Measurements from ENCODE around the gene RANGRF.

The RANGRF gene

DNA sequence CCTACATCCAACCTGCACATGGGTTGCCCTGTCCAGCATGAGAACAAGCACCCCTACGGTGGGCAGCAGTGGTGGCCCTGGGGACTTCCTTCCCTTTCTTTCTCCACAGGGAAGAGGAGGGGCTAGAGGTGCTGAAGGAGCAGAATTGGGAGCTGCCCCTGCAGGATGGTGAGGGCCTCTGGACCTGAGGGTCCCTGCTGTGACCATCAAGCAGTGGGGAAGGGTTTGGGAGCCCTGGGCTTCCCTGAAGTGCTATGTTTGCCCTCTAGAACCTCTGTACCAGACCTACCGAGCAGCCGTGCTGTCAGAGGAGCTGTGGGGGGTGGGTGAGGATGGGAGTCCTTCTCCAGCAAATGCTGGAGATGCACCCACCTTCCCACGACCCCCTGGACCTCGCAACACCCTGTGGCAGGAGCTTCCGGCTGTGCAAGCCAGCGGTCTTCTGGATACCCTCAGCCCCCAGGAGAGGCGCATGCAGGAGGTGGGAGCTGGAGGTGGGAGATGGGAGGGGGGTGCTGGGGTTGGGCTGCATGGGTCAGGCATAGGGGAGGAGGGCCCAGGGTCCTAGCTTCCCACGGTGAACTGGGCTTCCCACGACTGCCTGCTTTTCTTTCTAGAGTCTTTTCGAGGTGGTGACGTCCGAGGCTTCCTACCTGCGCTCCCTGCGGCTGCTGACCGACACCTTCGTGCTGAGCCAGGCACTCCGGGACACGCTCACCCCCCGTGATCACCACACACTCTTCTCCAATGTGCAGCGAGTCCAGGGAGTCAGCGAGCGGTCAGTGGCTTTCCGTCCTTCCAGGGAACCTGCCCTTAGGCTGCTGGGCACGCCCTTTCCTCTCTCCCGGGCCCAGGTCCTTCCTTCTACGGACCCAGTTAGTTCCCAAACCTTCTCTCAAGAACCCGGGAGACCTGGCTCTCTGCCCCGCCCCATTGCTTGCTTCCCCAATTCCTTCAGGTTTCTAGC is 26.6 kb downstream of the RANGRF start:
- DNase-seq = no peak

DNA sequence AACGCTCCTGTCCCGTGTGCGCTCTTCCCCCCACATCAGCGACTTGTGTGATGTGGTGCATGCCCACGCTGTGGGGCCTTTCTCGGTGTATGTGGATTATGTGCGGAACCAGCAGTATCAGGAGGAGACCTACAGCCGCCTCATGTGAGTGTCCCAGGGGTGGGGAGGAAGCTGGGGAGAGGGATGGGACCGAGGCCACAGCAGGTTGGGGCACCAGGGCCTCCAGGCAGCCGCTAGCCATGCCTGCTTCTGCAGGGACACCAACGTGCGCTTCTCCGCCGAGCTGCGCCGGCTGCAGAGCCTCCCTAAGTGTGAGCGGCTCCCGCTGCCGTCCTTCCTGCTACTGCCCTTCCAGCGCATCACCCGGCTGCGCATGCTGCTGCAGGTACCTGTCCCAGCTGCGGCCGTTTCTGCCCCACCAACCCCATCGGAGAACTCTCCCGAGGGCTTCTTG is 27.3 kb downstream of the RANGRF start:
- no peak for DNase-seq

DNA sequence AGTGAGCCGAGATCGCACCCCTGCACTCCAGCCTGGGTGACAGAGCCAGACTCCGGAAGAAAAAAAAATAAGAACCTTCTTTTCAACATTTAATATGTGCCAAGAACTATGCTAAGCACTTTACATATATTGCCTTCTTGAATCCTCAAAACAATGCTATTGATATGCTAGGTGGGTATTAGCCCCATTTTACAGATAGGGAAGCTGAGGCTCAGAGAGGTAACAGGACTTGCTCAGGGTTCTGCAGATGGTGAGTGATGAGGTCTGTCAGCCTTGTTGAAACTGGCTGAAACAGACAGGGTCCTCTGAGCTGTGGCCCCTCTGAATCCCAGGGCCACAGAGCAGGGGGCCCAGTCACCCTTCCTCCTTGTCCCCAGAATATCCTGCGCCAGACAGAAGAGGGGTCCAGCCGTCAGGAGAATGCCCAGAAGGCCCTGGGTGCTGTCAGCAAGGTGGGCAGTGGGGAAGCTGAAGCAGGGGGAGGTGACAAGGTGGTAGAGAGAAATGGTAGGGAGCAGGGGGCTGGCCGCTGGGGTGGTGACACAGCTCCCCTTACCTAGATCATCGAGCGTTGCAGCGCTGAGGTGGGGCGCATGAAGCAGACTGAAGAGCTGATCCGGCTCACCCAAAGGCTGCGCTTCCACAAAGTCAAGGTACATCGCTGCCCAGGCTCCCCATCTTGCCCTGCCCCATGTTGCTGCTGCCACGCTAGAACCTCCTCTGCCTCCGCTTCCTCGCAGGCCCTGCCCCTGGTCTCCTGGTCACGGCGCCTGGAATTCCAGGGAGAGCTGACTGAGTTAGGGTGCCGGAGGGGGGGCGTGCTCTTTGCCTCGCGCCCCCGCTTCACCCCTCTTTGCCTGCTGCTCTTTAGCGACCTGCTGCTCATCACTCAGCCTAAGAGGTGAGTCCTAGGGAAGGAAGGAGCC is 29.8 kb downstream of the RANGRF start:
- DNase-seq = no peak

DNA sequence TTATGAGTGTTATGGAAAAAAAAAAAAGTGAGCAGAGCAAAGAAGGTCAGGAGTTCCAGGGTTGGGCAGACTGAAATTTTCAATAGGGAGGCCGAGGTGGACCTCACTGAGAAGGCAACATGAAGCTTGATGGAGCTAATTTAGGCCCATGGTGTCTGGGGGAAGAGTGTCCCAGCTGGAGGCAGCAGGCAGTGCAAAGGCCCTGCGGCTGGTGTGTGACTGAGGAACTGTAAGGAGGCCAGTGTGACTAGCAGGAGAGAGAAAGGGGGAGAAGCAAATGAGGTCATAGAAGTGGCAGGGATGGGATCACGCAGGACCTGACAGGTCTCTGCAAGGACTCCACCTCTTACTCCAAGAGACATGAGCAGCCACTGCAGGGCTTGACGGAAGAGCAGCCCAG is 31.8 kb downstream of the RANGRF start:
- no peak for DNase-seq

DNA sequence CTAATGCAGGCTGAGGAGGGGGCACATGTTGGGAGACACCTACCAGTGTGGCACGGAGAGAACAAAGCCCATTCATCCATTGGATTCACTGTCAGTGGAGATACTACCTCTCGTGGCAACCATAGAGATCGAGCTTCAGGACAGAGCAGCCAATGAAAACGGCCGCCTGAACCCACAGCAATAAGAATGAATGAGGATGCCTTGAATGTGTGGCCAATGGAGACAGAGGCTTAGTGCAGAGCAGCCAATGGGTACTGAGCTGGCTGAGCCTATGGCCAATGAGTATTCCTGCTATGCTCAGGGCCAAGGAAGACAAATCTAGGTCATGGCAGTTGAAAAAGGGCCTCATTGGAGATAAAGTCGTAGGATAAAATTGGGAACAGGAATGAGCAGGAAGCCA is 32.5 kb downstream of the RANGRF start:
- DNase-seq = no peak

DNA sequence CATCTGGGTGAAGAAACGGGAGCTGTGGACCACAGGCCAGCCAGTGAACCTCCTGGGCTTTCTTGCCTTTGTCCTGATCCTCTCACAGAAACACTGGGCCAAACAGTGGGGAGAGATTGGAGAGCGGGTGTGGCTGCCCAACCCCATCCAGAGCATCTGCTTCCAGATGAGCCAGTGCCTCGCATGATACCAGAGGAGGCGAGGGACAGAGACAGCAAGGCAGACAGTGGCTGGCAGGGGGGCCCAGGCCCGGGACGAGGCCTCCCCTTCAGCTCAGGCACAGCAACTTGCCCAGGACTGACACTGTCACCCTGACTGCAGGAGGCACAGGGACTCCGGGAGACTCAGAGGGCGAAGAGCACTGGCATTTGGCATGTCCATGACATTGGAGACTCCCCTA is 33.6 kb downstream of the RANGRF start:
- no peak for DNase-seq

DNA sequence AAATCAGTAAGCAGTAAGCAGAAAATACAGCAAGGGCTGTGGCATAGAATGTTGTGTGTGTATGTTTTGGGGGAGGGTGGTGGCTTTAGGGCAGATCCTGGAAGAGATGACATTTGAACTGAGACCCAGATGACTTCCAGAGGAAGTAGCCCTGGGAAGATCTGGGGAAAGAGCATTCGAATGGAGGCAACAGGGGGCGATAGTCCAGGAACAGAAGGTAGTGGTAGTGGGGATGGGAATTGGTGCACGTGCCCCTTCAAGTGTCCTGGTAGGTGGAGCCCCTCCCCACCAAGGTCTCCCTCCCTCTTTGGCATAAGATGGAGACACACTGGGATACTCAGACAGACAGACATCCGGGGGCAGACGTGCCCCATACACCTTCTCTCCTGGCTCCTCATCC is 35.7 kb downstream of the RANGRF start:
- no peak for DNase-seq

DNA sequence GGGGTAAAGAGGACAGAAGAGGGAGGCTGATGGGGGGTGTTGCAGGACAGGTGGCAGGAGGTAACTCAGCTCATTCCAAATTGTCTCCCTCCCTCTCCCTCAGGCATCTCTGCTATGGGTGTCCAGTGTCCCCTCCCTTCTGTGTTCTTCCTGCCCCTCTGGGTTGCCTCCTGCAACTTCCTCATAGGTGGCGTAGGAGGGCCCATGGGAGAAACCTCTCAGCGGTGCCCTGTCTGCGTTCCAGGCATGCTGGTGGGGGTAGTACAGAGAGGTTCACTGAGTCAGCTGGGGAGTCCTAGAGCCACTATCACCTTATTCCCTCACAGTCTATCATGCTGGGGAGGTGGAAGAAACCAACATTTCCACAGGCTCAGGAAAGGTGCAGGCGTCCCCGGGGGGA is 36.5 kb downstream of the RANGRF start:
- DNase-seq = no peak

DNA sequence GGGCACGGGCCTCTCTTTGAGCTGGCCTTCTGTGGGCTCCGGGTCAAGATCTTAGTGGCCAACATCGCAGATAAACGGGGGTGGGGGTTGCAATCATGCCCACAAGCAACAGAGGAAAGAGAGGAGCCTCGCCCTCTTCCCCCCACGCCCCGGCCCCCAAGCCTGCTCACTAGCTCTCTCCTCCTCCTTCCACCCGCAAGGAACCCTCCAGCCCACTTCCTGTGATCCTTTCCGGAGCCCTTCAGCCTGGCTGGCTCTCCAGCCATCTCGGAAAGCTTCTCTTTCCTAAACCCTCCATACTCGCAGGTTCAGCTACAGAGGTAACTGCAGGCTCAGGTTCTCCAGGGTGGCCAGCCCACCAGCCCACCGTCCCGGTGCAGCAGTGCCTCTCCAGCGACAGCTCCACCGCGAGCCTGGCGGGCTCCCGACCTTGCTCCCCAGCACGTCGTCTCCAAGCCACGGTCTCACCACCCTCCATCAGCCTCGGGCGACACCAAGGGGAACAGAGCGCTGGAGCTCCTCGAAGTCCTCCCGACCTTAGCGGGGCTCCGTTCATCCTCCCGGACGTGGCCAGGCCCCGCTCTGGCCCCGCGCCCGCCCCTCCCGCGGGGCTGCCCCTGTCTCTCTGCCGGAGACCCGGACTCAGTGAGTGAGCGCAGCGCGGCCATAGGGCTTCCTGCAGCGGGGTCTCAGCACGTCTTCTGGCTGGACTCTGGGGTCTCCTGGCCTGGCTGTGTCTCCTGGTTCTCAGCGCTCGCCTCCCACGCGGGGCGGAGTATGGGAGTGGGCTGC is 38.2 kb downstream of the RANGRF start:
- no peak for DNase-seq

DNA sequence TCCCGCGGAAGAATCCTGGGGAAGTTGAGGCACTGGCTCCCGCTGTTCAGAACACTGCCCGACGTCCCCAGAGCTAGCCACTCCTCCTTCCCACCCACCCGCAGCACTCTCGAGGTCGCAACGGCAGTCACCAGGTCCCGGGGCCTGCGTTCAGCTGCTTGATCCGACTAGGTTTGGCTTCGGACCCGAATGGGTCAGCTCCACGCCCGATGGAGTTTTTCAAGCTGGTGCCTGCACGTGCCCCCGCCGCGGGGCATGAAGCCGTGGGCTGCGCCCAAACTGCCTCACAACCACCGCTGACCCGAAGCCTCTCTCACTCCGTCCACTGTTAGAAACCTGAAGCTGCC is 38.8 kb downstream of the RANGRF start:
- no peak for DNase-seq

DNA sequence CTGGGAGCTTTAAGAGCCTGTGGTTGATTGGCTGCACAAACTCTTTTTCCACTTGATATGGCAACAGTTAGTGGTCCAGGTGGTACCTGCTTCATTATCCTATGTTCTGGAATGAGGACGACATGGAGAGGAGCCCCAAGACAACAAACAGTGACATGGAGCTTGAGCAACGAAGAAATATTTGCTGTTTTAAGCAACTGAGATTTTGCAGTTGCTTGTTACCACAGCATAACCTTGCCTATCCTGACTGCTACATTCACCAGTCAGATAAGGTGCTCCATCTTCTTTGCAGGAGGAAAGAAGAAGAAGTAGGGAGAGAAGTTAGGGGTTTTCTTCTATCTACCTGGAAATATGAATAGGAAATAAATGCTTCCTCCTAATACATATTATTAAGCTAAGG is 43.7 kb downstream of the RANGRF start:
- DNase-seq = no peak

DNA sequence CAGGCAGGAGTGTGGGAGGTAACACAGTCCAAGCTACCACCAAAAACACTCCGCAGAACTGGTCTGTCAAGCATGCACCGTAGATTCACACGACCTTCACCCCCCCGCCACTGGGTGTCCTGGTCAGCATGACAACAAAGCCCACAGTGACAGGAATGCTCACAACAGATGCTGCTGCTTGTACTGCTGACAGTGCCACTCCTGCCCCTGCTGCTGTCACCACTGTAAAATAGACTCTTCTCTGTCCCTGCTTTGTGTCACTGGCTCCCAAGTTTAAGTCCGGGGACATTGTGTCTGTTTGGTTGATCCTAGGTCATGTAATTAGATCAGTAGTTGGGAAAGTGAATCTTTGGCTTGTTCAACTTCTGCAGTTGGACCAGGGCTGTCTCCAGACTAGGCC is 44.2 kb downstream of the RANGRF start:
- DNase-seq = no peak

DNA sequence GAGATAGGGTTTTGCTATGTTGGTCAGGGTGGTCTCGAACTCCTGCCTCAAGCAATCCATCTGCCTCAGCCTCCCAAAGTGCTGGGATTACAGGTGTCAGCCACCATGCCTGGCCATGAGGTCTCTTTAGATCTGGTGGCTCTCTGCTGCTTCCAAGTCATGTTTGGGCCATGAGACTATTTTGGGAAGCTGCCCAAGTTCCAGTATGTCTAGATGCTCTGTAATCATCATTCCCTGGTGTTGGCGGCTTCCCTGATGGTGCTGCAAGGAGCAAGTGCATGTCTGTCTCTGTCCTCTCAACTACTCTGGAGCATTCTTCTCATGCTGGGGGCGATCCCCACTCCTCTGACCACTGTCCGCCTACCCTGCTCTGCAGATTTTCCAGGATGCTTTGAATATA is 44.8 kb downstream of the RANGRF start:
- DNase-seq = no peak

DNA sequence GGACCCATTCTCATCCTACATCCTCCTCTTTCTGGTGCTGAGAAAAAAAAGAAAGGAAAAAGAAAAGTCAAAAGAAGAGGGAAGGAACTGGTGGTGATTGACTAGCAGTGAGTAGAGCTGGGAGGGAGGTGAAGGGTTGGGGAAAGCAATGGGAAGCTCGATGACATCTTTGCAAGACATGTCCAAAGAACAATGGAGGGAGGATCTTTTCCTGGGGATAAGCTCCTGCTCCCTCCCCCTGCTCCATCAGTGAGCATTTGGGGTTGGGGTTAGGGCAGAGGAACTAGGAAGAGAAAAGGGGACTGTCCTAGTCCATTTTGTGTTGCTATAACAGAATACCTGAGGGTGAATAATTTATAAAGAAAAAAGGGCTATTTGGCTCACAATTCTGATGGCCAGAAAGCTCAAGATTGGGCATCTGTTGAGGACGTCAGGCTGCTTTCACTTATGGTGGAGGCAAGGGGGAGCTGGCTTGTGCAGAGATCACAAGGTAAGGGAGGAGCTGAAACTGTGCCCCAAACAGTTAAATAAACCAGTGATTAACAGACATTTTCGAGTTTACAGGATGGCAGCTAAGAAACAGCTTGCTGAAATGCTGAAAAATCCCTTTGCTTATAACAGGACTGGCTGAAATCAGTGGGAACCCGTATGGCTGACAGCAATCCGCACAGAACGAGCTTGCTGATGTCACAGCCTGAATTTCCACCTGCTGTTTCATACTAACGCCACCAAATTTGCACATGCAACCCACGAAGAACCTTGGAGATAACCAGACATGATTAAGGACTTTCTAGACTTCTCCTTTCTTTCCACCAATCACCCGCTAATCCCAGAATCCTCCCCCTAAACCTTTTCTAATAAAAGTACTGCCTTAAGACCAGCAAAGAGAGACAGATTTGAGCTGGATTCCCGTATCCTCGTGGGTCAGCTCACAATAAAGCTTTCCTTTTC is 49.6 kb downstream of the RANGRF start:
- DNase-seq = no peak

DNA sequence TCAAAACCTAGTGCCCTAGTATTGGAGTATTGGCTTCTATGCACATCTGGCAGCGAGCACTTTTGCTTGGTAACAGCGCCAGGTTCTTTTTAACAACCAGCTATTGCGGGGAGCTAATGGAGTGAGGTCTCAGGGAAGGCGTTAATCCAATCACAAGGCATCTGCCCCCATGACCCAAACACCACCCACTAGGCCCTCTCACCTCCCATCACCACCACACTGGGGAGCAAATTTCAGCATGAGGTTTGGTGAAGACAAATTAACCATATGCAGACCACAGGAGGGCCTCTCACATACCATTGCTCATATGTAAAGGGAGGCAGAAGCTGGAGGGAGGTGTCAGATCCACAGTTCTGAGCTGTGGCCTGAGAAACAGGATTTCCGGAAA is 50.3 kb downstream of the RANGRF start:
- no peak for DNase-seq

DNA sequence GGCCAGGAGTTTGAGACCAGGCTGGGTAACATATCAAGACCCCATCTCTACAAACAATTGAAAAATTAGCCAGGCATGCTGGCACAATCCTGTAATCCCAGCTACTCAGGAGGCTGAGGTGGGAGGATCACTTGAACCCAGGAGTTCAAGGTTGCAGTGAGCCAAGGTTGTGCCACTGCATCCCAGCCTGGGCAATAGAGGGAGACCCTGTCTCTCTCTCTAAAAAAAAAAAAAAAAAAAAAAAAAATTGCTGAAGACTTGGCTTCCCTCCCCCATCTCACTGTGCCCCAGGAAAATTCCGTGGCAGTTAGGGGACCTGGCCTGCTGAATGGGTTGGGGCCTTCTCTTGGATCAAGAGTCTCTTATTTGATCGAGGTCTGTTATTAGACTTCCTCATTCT is 51.1 kb downstream of the RANGRF start, which contains the start of gene ODF4:
Gene ODF4, plus strand, starts transcription at position 301 of the 400 bp plus-strand sequence. CDS start 212 bp downstream, outside the sequence.
- DNase-seq = no peak

Measured in NCI-H1417 treated with DMSO at 0.1 percent for 48 hours (cell line).